Loucy (cell line): Measurements from ENCODE around the gene KANSL1.
"Not testable (repeated sequence)": the region's sequence is repeated elsewhere in the genome, so short reads cannot be mapped to it uniquely, and the experiment has no call there.

Experiments
- H2AFZ ChIP-seq: fragments of 200-600 bp; sonication (generic); 2 replicates; pipeline ENCODE4 v1.6.0; 2016; ENCODE audit warnings: antibody characterized with exemption, mild to moderate bottlenecking, low read length, moderate library complexity
- H3F3A ChIP-seq: fragments of 200-600 bp; 2 replicates; pipeline ENCODE4 v1.6.0; 2016; ENCODE audit warnings: antibody characterized with exemption, low read depth, mild to moderate bottlenecking
- H3K27me3 ChIP-seq: fragments of 200-600 bp; sonication (generic); 2 replicates; pipeline ENCODE4 v1.6.1; 2014; ENCODE audit warnings: low read length, mild to moderate bottlenecking; ENCODE audit not compliant: insufficient read depth, poor library complexity, severe bottlenecking
- H3K36me3 ChIP-seq: fragments of 200-600 bp; sonication (generic); 2 replicates; pipeline ENCODE4 v1.6.1; 2016; ENCODE audit warnings: low read length; ENCODE audit not compliant: insufficient read depth
- H3K4me1 ChIP-seq: fragments of 200-600 bp; sonication (generic); 2 replicates; pipeline ENCODE4 v1.5.1; 2014; ENCODE audit warnings: low read length, mild to moderate bottlenecking; ENCODE audit not compliant: insufficient read depth, poor library complexity, severe bottlenecking
- H3K4me2 ChIP-seq: fragments of 200-600 bp; sonication (generic); 2 replicates; pipeline ENCODE4 v1.6.0; 2014; ENCODE audit warnings: antibody characterized with exemption, low read length, low read depth, mild to moderate bottlenecking; ENCODE audit not compliant: poor library complexity, severe bottlenecking
- H3K4me3 ChIP-seq: fragments of 200-600 bp; sonication (generic); 2 replicates; pipeline ENCODE4 v1.5.1; 2014; ENCODE audit warnings: low read length, mild to moderate bottlenecking, mixed read lengths; ENCODE audit not compliant: poor library complexity, severe bottlenecking
- H3K79me2 ChIP-seq: fragments of 200-600 bp; sonication (generic); 2 replicates; pipeline ENCODE4 v1.6.1; 2014; ENCODE audit warnings: low read length; ENCODE audit not compliant: insufficient read depth
- H3K9ac ChIP-seq: fragments of 200-600 bp; sonication (generic); 2 replicates; pipeline ENCODE4 v1.6.0; 2014; ENCODE audit warnings: mild to moderate bottlenecking, low read depth, low read length, moderate library complexity; ENCODE audit not compliant: poor library complexity, severe bottlenecking
- H3K9me2 ChIP-seq: fragments of 200-600 bp; sonication (generic); replicated peaks from 2 replicates; pipeline ENCODE4 v1.6.1; 2016; ENCODE audit warnings: low read depth, low read length, mixed read lengths
- H3K9me3 ChIP-seq: fragments of 200-600 bp; sonication (generic); 2 replicates; pipeline ENCODE4 v1.6.1; 2014; ENCODE audit warnings: mild to moderate bottlenecking, antibody characterized with exemption, low read length, low read depth; ENCODE audit not compliant: insufficient read depth
- H4K20me1 ChIP-seq: fragments of 200-600 bp; sonication (generic); 2 replicates; pipeline ENCODE4 v1.6.0; 2014; ENCODE audit warnings: antibody characterized with exemption, low read length, mild to moderate bottlenecking; ENCODE audit not compliant: insufficient read depth, poor library complexity, severe bottlenecking
- EZH2phosphoT487 ChIP-seq: fragments of 200-600 bp; IDR thresholded peaks from 2 replicates; pipeline ENCODE4 v1.6.1; 2018; ENCODE audit warnings: antibody characterized with exemption, mild to moderate bottlenecking, moderate library complexity, borderline replicate concordance
- TF ChIP-seq, protein P1 (sequence below): fragments of 200-600 bp; sonication (generic); conservative IDR thresholded peaks from 2 replicates; pipeline ENCODE4 v1.5.1; 2014; ENCODE audit warnings: mild to moderate bottlenecking, antibody characterized with exemption, low read length

The KANSL1 gene

DNA sequence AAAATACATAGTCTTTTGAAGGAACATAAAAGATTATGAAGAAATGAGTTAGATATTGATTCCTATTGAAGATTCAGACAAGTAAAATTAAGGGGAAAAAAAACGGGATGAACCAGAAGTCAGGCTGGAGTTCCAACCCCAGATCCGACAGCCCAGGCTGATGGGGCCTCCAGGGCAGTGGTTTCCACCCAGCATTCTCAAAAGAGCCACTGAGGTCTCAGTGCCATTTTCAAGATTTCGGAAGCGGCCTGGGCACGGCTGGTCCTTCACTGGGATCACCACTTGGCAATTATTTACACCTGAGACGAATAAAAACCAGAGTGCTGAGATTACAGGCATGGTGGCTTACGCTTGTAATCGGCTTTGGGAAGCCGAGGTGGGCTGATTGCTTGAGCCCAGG lies 184.6 kb downstream of the KANSL1 start:
- Histone ChIP-seq H3K4me3 (no peak overlapping the region), H4K20me1 (no peaks in the 10 kb centered on the region), H3K9me2 (no peaks in the 10 kb centered on the region), H3K79me2 (no peaks in the 10 kb centered on the region), H3K9me3 (no peaks in the 10 kb centered on the region), H3K27me3 (no peaks in the 10 kb centered on the region), H3K9ac (no peak overlapping the region), H3K4me2 (no peak overlapping the region), H2AFZ (no peak overlapping the region), H3K4me1 (no peaks in the 10 kb centered on the region), H3F3A (no peaks in the 10 kb centered on the region), H3K36me3 (no peaks in the 10 kb centered on the region)
- TF ChIP-seq, protein P1, sequence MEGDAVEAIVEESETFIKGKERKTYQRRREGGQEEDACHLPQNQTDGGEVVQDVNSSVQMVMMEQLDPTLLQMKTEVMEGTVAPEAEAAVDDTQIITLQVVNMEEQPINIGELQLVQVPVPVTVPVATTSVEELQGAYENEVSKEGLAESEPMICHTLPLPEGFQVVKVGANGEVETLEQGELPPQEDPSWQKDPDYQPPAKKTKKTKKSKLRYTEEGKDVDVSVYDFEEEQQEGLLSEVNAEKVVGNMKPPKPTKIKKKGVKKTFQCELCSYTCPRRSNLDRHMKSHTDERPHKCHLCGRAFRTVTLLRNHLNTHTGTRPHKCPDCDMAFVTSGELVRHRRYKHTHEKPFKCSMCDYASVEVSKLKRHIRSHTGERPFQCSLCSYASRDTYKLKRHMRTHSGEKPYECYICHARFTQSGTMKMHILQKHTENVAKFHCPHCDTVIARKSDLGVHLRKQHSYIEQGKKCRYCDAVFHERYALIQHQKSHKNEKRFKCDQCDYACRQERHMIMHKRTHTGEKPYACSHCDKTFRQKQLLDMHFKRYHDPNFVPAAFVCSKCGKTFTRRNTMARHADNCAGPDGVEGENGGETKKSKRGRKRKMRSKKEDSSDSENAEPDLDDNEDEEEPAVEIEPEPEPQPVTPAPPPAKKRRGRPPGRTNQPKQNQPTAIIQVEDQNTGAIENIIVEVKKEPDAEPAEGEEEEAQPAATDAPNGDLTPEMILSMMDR = no peak
- no peak for TF ChIP-seq EZH2phosphoT487

DNA sequence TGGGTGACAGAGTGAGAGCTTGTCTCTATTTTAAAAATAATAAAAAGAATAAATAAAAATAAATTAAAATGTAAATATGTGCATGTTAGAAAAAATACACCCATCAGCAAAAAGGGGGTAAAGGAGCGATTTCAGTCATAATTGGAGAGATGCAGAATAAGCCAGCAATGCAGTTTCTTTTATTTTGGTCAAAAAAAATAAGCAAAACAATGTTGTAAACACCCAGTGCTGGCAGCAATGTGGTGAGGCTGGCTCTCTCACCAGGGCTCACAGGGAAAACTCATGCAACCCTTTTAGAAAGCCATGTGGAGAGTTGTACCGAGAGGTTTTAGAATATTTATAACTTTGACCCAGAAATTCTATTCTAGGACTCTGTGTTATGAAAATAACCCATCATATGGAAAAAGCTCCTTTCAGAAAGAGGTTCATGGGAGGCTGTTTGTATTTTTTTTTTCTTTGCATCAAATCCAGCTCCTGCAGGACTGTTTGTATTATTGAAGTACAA lies 185.7 kb downstream of the KANSL1 start:
- Histone ChIP-seq H3K27me3 (no peaks in the 10 kb centered on the region), H3K4me2 (no peak overlapping the region), H3K9me3 (no peaks in the 10 kb centered on the region)

DNA sequence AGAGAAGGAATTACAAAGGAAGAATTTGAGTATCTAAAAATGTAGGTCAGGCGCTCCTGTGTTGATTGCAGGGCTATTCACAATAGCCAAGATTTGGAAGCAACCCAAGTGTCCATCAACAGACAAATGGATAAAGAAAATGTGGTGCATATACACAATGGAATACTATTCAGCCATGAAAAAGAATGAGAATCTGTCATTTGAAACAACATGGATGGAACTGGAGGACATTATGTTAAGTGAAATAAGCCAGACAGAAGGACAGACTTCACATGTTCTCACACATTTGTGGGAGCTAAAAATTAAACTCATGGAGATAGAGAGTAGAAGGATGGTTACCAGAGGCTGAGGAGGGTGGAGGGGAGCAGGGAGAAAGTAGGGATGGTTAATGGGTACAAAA lies 187.1 kb downstream of the KANSL1 start:
- H3K9me3 ChIP-seq, H2AFZ ChIP-seq, H3K4me2 ChIP-seq, H3K4me1 ChIP-seq, H3K79me2 ChIP-seq, H3K4me3 ChIP-seq, H3K27me3 ChIP-seq, H3K36me3 ChIP-seq, H3F3A ChIP-seq, H3K9me2 ChIP-seq, H4K20me1 ChIP-seq, H3K9ac ChIP-seq: not testable (repeated sequence)

More for the DNA sequence above, 185.7 kb downstream of the KANSL1 start:
- Histone ChIP-seq H2AFZ (no peak overlapping the region), H3K9me2 (no peaks in the 10 kb centered on the region), H4K20me1 (no peaks in the 10 kb centered on the region), H3K4me1 (no peaks in the 10 kb centered on the region), H3F3A (no peaks in the 10 kb centered on the region), H3K36me3 (no peaks in the 10 kb centered on the region), H3K4me3 (no peak overlapping the region), H3K9ac (no peak overlapping the region), H3K79me2 (no peaks in the 10 kb centered on the region)
- TF ChIP-seq, protein P1 = no peak

DNA sequence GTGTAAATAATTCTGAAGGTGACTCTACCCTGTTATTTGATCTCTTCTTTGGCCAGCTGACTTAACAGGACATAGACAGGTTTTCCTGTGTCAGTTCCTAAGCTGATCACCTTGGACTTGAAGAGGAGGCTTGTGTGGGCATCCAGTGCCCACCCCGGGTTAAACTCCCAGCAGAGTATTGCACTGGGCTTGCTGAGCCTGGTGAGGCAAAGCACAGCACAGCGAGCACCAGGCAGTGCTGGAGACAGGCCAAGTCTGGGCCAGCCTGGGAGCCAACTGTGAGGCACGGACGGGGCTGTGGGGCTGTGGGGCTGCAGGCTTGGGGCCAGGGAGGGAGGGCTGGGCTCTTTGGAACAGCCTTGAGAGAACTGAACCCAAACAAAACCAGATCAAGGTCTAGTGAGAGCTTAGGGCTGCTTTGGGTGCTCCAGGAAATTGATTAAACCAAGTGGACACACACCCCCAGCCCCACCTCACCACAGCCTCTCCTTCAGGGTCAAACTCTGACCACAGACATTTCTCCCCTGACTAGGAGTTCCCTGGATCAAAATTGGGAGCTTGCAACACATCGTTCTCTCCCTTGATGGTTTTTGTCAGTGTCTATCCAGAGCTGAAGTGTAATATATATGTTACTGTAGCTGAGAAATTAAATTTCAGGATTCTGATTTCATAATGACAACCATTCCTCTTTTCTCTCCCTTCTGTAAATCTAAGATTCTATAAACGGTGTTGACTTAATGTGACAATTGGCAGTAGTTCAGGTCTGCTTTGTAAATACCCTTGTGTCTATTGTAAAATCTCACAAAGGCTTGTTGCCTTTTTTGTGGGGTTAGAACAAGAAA lies 189.1 kb downstream of the KANSL1 start:
- no peaks in the 10 kb centered on the region for H3F3A ChIP-seq
- no peak overlapping the region for H3K4me3 ChIP-seq
- H3K36me3 ChIP-seq = no peaks in the 10 kb centered on the region
- no peaks in the 10 kb centered on the region for H3K9me3 ChIP-seq
- no peaks in the 10 kb centered on the region for H3K9me2 ChIP-seq
- no peak overlapping the region for H3K9ac ChIP-seq
- H3K27me3 ChIP-seq = no peaks in the 10 kb centered on the region
- H3K4me1 ChIP-seq = no peaks in the 10 kb centered on the region
- no peak for TF ChIP-seq EZH2phosphoT487
- TF ChIP-seq, protein P1 = no peak
- no peaks in the 10 kb centered on the region for H3K79me2 ChIP-seq
- no peak overlapping the region for H2AFZ ChIP-seq
- no peak overlapping the region for H3K4me2 ChIP-seq
- no peaks in the 10 kb centered on the region for H4K20me1 ChIP-seq
